ENCODE data around the gene SLFN12. TPM values are rescaled to one million over a fixed set of nuclear protein-coding genes. Genes with fewer than 3 reads are reported as not detected.
"Not testable (repeated sequence)": the region's sequence is repeated elsewhere in the genome, so short reads cannot be mapped to it uniquely, and the experiment has no call there.

The SLFN12 gene
- total RNA-seq, 2 experiments from 2014 or later = 1.3 to 2.4 TPM

DNA sequence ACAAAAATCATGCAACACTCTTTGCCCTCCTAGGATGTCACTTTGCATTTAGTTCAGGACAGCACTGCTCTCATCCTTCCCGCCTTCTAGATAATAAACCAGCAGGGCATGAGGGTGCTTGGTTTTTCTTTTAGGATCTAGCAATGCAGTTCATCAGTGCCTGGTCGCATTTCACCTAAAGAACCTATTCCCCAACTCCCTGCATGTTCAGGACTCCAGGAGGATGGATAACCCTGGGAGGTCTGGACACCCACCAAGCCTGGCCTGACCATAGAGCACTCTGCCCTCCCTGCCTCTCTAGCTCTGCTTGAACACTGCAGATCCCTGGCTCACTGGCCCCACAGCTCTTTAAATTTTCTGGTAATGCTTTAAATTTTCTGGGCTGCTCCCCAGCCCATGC, 2.6 kb downstream of the SLFN12 start:
- Mint-ChIP-seq H3K27me3 (no peaks in the 10 kb centered on the region), H3K9me3 (no peaks in the 10 kb centered on the region), H3K27ac (no peak overlapping the region), H3K36me3 (ENCODE audit: low read depth) (peaks cover 6% of the 10 kb centered on the region), H3K4me1 (ENCODE audit: low read depth) (peaks cover 56% of the 10 kb centered on the region), H3K4me3 (no peak overlapping the region)
- H3K4me3 ChIP-seq (ENCODE audit: low read length) = no peak overlapping the region
- TF ChIP-seq, protein P1, sequence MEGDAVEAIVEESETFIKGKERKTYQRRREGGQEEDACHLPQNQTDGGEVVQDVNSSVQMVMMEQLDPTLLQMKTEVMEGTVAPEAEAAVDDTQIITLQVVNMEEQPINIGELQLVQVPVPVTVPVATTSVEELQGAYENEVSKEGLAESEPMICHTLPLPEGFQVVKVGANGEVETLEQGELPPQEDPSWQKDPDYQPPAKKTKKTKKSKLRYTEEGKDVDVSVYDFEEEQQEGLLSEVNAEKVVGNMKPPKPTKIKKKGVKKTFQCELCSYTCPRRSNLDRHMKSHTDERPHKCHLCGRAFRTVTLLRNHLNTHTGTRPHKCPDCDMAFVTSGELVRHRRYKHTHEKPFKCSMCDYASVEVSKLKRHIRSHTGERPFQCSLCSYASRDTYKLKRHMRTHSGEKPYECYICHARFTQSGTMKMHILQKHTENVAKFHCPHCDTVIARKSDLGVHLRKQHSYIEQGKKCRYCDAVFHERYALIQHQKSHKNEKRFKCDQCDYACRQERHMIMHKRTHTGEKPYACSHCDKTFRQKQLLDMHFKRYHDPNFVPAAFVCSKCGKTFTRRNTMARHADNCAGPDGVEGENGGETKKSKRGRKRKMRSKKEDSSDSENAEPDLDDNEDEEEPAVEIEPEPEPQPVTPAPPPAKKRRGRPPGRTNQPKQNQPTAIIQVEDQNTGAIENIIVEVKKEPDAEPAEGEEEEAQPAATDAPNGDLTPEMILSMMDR (IDR thresholded peaks at IDR 0.05) = no peak
- no peaks in the 10 kb centered on the region for H3K36me3 ChIP-seq (ENCODE audit: insufficient read depth, low read length)
- DNase-seq (no peak), ATAC-seq (ENCODE audit: poor library complexity) (no peak)
- no peaks in the 10 kb centered on the region for H3K27me3 ChIP-seq (ENCODE audit: control insufficient read depth in 1 of 2, insufficient read depth in 2 of 2, low read length in 2 of 2)
- intact Hi-C loops (cut with DNase I, micrococcal nuclease) = loop anchor here (5.0 to 10.0 kb wide), 3 partner anchors 55 to 117 kb away; partner anchors contain the start of gene SLFN11 (in 1 of the 2)
- H3K27ac ChIP-seq (ENCODE audit: low read depth in 1 of 2, low read length in 2 of 2) = no peak overlapping the region
- H3K9me3 ChIP-seq (ENCODE audit: control insufficient read depth in 1 of 2, insufficient read depth in 1 of 2, low read length in 2 of 2) = no peaks in the 10 kb centered on the region
- peaks cover 38% of the 10 kb centered on the region for H3K4me1 ChIP-seq (ENCODE audit: insufficient read depth, low read length)
- POLR2A ChIA-PET = interaction anchor here (1.4 kb wide), 1 partner anchor 57 kb away, joined by 4 read pairs; no protein-coding TSS in a partner anchor
- CTCF ChIA-PET = no interaction called here

DNA sequence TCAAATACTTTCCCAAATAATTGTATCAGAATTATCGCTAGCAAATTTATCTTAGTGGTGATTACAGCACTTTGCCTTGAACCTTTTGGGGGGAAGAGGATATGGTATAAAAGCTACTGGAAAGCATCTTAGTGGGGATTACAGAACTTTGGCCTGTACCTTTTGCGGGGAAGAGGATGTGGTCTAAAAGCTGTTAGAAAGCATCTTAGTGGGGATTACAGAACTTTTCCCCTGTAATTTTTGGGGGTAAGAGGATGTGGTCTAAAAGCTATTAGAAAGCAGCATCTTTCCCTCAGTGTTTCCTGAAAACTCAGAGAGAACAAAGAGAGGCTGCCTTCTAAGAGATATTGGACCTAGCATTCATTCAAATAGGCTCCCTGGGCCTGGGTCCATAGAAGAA, 4.1 kb downstream of the SLFN12 start:
- Histone ChIP-seq H3K36me3 (ENCODE audit: insufficient read depth, low read length) (no peaks in the 10 kb centered on the region), H3K27me3 (ENCODE audit: control insufficient read depth in 1 of 2, insufficient read depth in 2 of 2, low read length in 2 of 2) (no peaks in the 10 kb centered on the region), H3K9me3 (ENCODE audit: control insufficient read depth in 1 of 2, insufficient read depth in 1 of 2, low read length in 2 of 2) (no peaks in the 10 kb centered on the region), H3K27ac (ENCODE audit: low read depth in 1 of 2, low read length in 2 of 2) (no peak overlapping the region), H3K4me3 (ENCODE audit: low read length) (no peak overlapping the region), H3K4me1 (ENCODE audit: insufficient read depth, low read length) (peaks cover 29% of the 10 kb centered on the region)
- Mint-ChIP-seq H3K27me3 (no peaks in the 10 kb centered on the region), H3K36me3 (ENCODE audit: low read depth) (peaks cover 6% of the 10 kb centered on the region), H3K27ac (no peak overlapping the region), H3K4me1 (ENCODE audit: low read depth) (peaks cover 49% of the 10 kb centered on the region), H3K4me3 (peak overlapping the region; percentile 52), H3K9me3 (no peaks in the 10 kb centered on the region)
- DNase-seq (peak in 1 of 14 experiments; percentile 47), ATAC-seq (ENCODE audit: poor library complexity) (no peak)
- CTCF ChIA-PET = no interaction called here
- intact Hi-C loops (cut with DNase I, micrococcal nuclease) = no loop called here
- POLR2A ChIA-PET = interaction anchor here (1.0 to 1.4 kb wide), 2 partner anchors 59 to 150 kb away, joined by 3 to 4 read pairs; partner anchors contain the start of gene PEX12
- TF ChIP-seq, protein P1 (IDR thresholded peaks at IDR 0.05) = no peak

DNA sequence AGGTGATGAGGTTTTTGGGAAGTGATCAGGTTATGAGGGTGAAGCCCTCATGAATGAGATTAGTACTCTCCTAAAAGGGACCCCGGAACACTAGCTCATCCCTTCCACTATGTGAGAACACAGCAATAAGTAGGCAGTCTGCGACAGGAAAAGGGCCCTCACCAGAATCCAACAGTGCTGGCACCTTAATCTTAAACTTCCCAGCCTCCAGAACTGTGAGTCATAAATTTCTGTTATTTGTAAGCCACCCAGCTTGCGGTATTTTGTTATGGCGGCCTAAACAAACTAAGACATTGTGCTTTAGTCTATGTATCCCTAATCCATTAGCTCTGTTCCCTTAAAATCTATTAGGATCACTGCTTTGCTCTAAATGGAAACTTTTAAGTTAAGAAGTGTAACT, 8.5 kb downstream of the SLFN12 start:
- H3K27me3 Mint-ChIP-seq = no peaks in the 10 kb centered on the region

DNA sequence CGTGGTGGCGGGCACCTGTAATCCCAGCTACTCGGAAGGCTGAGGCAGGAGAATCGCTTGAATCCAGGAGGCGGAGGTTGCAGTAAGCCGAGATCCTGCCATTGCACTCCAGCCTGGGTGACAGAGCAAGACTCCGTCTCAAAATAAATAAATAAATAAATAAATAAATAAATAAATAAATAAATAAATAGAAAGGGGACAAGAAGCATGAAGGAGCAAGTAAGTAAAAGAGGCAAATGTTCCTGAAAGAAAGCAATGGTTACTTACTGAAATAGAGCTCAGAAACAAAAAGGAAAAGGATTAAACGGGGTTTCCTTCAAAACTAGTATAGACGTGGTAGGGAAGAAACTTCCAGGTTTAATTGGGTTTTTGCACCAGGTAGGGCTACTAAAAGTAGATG, 11.2 kb downstream of the SLFN12 start:
- intact Hi-C loops (cut with DNase I, micrococcal nuclease); DNase-seq; H3K27me3 ChIP-seq (ENCODE audit: control insufficient read depth in 1 of 2, insufficient read depth in 2 of 2, low read length in 2 of 2); H3K9me3 Mint-ChIP-seq; H3K27ac ChIP-seq (ENCODE audit: low read depth in 1 of 2, low read length in 2 of 2); POLR2A ChIA-PET; H3K4me1 Mint-ChIP-seq (ENCODE audit: low read depth); H3K27me3 Mint-ChIP-seq; ATAC-seq (ENCODE audit: poor library complexity); H3K9me3 ChIP-seq (ENCODE audit: control insufficient read depth in 1 of 2, insufficient read depth in 1 of 2, low read length in 2 of 2); H3K4me3 ChIP-seq (ENCODE audit: low read length); H3K4me1 ChIP-seq (ENCODE audit: insufficient read depth, low read length); CTCF ChIA-PET; H3K27ac Mint-ChIP-seq; H3K4me3 Mint-ChIP-seq; H3K36me3 ChIP-seq (ENCODE audit: insufficient read depth, low read length): not testable (repeated sequence)
- peaks cover 23% of the 10 kb centered on the region for H3K36me3 Mint-ChIP-seq (ENCODE audit: low read depth)

More for the DNA sequence above, 8.5 kb downstream of the SLFN12 start:
- Mint-ChIP-seq H3K4me1 (ENCODE audit: low read depth) (peaks cover 17% of the 10 kb centered on the region), H3K27ac (no peak overlapping the region), H3K9me3 (no peaks in the 10 kb centered on the region), H3K36me3 (ENCODE audit: low read depth) (peaks cover 12% of the 10 kb centered on the region), H3K4me3 (no peak overlapping the region)
- Histone ChIP-seq H3K4me3 (ENCODE audit: low read length) (no peak overlapping the region), H3K27me3 (ENCODE audit: control insufficient read depth in 1 of 2, insufficient read depth in 2 of 2, low read length in 2 of 2) (no peaks in the 10 kb centered on the region), H3K36me3 (ENCODE audit: insufficient read depth, low read length) (peaks cover under 1% of the 10 kb centered on the region), H3K4me1 (ENCODE audit: insufficient read depth, low read length) (peaks cover 6% of the 10 kb centered on the region), H3K9me3 (ENCODE audit: control insufficient read depth in 1 of 2, insufficient read depth in 1 of 2, low read length in 2 of 2) (no peaks in the 10 kb centered on the region), H3K27ac (ENCODE audit: low read depth in 1 of 2, low read length in 2 of 2) (no peak overlapping the region)
- CTCF ChIA-PET = interaction anchor here (1.4 kb wide), 1 partner anchor 110 kb away, joined by 3 read pairs; no protein-coding TSS in a partner anchor
- TF ChIP-seq, protein P1 (IDR thresholded peaks at IDR 0.05) = no peak
- no peak for ATAC-seq (ENCODE audit: poor library complexity)
- intact Hi-C loops (cut with DNase I, micrococcal nuclease) = no loop called here
- DNase-seq = no peak
- POLR2A ChIA-PET = no interaction called here
